K562 (cell line): Measurements from ENCODE around the gene UNC5B. TPM values are rescaled to one million over a fixed set of nuclear protein-coding genes. Genes with fewer than 3 reads are reported as not detected.

Experiments
- ATAC-seq: fragments of 200-7000 bp; cut with Tn5 transposase; 3 replicates; pipeline ENCODE4 v1.9.1; 2020; ENCODE audit warnings: moderate library complexity
- BruUV-seq: library from RNA; stranded (reverse); fragments of 400-500 nt; replicated peaks from 2 replicates; lab custom pipeline; 2021; lab: Mats Ljungman, UMichigan
- CTCF ChIA-PET: fragments of 300-600 bp; formaldehyde crosslinking; extraction: SDS; loops from one replicate; lab custom pipeline; 2021; ENCODE audit warnings: low intra/inter-chr PET ratio; lab: Yijun Ruan, JAX
- POLR2A ChIA-PET: fragments of 300-600, 350-650 bp; sonication (Branson Sonifier 250); formaldehyde crosslinking; extraction: SDS; loops from one replicate; lab custom pipeline; 2021; ENCODE audit warnings: antibody characterized with exemption, inconsistent platforms; lab: Yijun Ruan, JAX
- DNase-seq, 4 experiments: peaks; one replicate each; pipeline versions ENCODE4 v3.0.0 to v3.0.0-alpha.2; 2011 to 2018; ENCODE audit warnings: low spot score in 3 of 4, mixed read lengths in 3 of 4; ENCODE audit errors: extremely low read depth in 1 of 4
- FAIRE-seq: peaks from 2 replicates; lab custom pipeline; 2011; peaks lifted over from hg19 to GRCh38; lab: Jason Lieb, UNC
- H2AFZ ChIP-seq: 2 replicates; pipeline ENCODE4 v1.6.0; 2011; ENCODE audit warnings: low read depth, low read length, control low read depth, inconsistent platforms
- H3K27ac ChIP-seq: fragments of 200-600 bp; 3 replicates; pipeline ENCODE4 v1.8.0; 2011; ENCODE audit warnings: low read depth, mild to moderate bottlenecking, control low read depth, inconsistent platforms, low read length, moderate library complexity, mixed read lengths; ENCODE audit errors: extremely low read depth
- H3K27me3 ChIP-seq, 2 experiments: fragments of 300-600 bp in 1 of 2; 2 replicates in 1 of 2; 3 replicates in 1 of 2; pipeline versions ENCODE4 v1.6.0 to v1.8.0; 2011; ENCODE audit warnings: inconsistent platforms in 2 of 2, low read length in 2 of 2, mild to moderate bottlenecking in 1 of 2, mixed read lengths in 1 of 2, moderate library complexity in 1 of 2; ENCODE audit not compliant: control insufficient read depth in 2 of 2, insufficient read depth in 2 of 2
- H3K36me3 ChIP-seq: fragments of 300-600 bp; 3 replicates; pipeline ENCODE4 v1.8.0; 2011; ENCODE audit warnings: mild to moderate bottlenecking, low read length, inconsistent platforms; ENCODE audit not compliant: control insufficient read depth, insufficient read depth
- H3K4me1 ChIP-seq, 2 experiments: fragments of 200-600 bp in 1 of 2; replicated peaks in 1 of 2; 2 replicates in 1 of 2; 3 replicates in 1 of 2; pipeline versions ENCODE4 v1.5.1 to v1.8.0; 2011; ENCODE audit warnings: inconsistent platforms in 2 of 2, low read length in 2 of 2, mild to moderate bottlenecking in 1 of 2, mixed read lengths in 1 of 2, moderate library complexity in 1 of 2; ENCODE audit not compliant: control insufficient read depth in 2 of 2, insufficient read depth in 2 of 2
- H3K4me2 ChIP-seq: 2 replicates; pipeline ENCODE4 v1.6.1; 2011; ENCODE audit warnings: low read length, control low read depth, inconsistent platforms, mixed read lengths; ENCODE audit not compliant: insufficient read depth
- H3K4me3 ChIP-seq: fragments of 200-600 bp; sonication (generic), shearing (Covaris generic); 2 replicates; pipeline ENCODE4 v1.5.1; 2016; ENCODE audit warnings: control low read depth, inconsistent platforms
- H3K79me2 ChIP-seq: fragments of 200-600 bp; 3 replicates; pipeline ENCODE4 v1.8.0; 2011; ENCODE audit warnings: low read length, inconsistent platforms; ENCODE audit not compliant: control insufficient read depth, insufficient read depth
- H3K9ac ChIP-seq, 2 experiments: 2 replicates each; pipeline versions ENCODE4 v1.6.0 to v1.6.1; 2011; ENCODE audit warnings: low read depth in 2 of 2, low read length in 2 of 2, control low read depth in 1 of 2, inconsistent platforms in 1 of 2, mild to moderate bottlenecking in 1 of 2, mixed read lengths in 1 of 2; ENCODE audit not compliant: insufficient read depth in 1 of 2
- H3K9me1 ChIP-seq: one replicate; pipeline ENCODE4 v1.6.0; 2011; ENCODE audit warnings: inconsistent platforms, mild to moderate bottlenecking, low read length, moderate library complexity; ENCODE audit not compliant: control insufficient read depth, insufficient read depth
- H3K9me3 ChIP-seq: replicated peaks from 2 replicates; pipeline ENCODE4 v1.5.1; 2011; ENCODE audit warnings: low read depth, low read length, inconsistent platforms; ENCODE audit not compliant: control insufficient read depth, insufficient read depth
- H4K20me1 ChIP-seq: replicated peaks from 2 replicates; pipeline ENCODE4 v1.6.1; 2011; ENCODE audit warnings: low read length, inconsistent platforms, mixed read lengths; ENCODE audit not compliant: control insufficient read depth, insufficient read depth
- CBX2 ChIP-seq: fragments of 200-600 bp; sonication (generic); IDR thresholded peaks from one replicate; pipeline ENCODE4 v1.6.1; 2012; ENCODE audit warnings: mild to moderate bottlenecking, low read length, inconsistent platforms; ENCODE audit not compliant: insufficient read depth, poor library complexity, severe bottlenecking
- HIVEP1 ChIP-seq: fragments of 250-450 bp; sonication (Bioruptor Pico); IDR thresholded peaks from 2 replicates; pipeline ENCODE4 v1.4.0; 2020; ENCODE audit warnings: mild to moderate bottlenecking
- HNRNPUL1 ChIP-seq: fragments of 200-400 bp; formaldehyde crosslinking; IDR thresholded peaks from 2 replicates; pipeline ENCODE4 v1.6.1; 2017; ENCODE audit warnings: low read length
- RBFOX2 ChIP-seq: fragments of 200-400 bp; formaldehyde crosslinking; IDR thresholded peaks from 2 replicates; pipeline ENCODE4 v1.6.1; 2017; ENCODE audit warnings: low read depth, mild to moderate bottlenecking, low read length, moderate library complexity
- SRF ChIP-seq, 2 experiments: fragments of 250-450, 450-650 bp in 1 of 2; sonication (Bioruptor Pico) in 1 of 2; sonication (generic) in 1 of 2; formaldehyde crosslinking; IDR thresholded peaks; 2 replicates each; pipeline versions ENCODE4 v1.5.0 to v1.5.1; 2020 to 2022; ENCODE audit warnings: mild to moderate bottlenecking in 1 of 2, missing genetic modification reagents in 1 of 2
- SRSF3 ChIP-seq: fragments of 200-400 bp; formaldehyde crosslinking; IDR thresholded peaks from 2 replicates; pipeline ENCODE4 v1.6.1; 2016; ENCODE audit warnings: mild to moderate bottlenecking, low read length, moderate library complexity; ENCODE audit not compliant: insufficient read depth
- ZC3H4 ChIP-seq: sonication (generic); formaldehyde crosslinking; IDR thresholded peaks from 2 replicates; pipeline ENCODE4 v1.9.0; 2021; ENCODE audit warnings: missing genetic modification reagents, borderline replicate concordance
- ZNF197 ChIP-seq: fragments of 200-800 bp; sonication (Bioruptor generic); IDR thresholded peaks from 2 replicates; pipeline ENCODE4 v1.6.1; 2016; ENCODE audit warnings: low read depth, missing genetic modification characterization, missing compliant biosample characterization
- ZNF24 ChIP-seq: fragments of 450-650 bp; IDR thresholded peaks from 2 replicates; pipeline ENCODE4 v1.6.1; 2016
- ZNF354B ChIP-seq: fragments of 250-450 bp; sonication (Bioruptor Pico); IDR thresholded peaks from 2 replicates; pipeline ENCODE4 v1.4.0; 2020
- WGBS: fragments of 100-300 bp; shearing (Covaris generic); methylation state at CpG from one replicate; pipeline ENCODE4 v1.1.6; 2016; ENCODE audit warnings: low coverage, mixed read lengths; ENCODE audit not compliant: insufficient coverage; ENCODE audit errors: missing lambda C conversion rate; 5-methylcytosine and 5-hydroxymethylcytosine counted together
- in situ Hi-C: fragments of 300-500 bp; cut with MboI; formaldehyde crosslinking; loops from 4 replicates; pipeline ENCODE4 v1.15.0; 2018; ENCODE audit warnings: inconsistent platforms, mixed read lengths
- intact Hi-C: fragments of 100-400 bp; cut with micrococcal nuclease; formaldehyde crosslinking; loops from 2 replicates; pipeline ENCODE4 v1.14.2; 2022
- polyA plus RNA-seq, 8 experiments: library from polyadenylated mRNA; depleted of rRNA in 4 of 8; stranded (reverse) in 5 of 8; unstranded in 3 of 8; fragments of >200 nt; fragmentation: Nextera tagmentation in 2 of 8; fragmentation: Illumina TruSeq in 1 of 8; extraction: Ambion mirVana in 2 of 8; extraction: Trizol in 1 of 8; gene quantifications; 2 replicates each; pipeline versions ENCODE4 v1.2.1 to v1.2.3, GENCODE V29; 2011 to 2014; ENCODE audit warnings: inconsistent platforms in 1 of 8, missing spikeins in 1 of 8
- total RNA-seq, 7 experiments: library from RNA; depleted of rRNA in 6 of 7; stranded (reverse); fragments of >200 nt in 6 of 7; fragmentation: Illumina TruSeq in 2 of 7; extraction: Trizol in 2 of 7; gene quantifications; 2 replicates each; pipeline versions ENCODE4 v1.2.1 to v1.2.3, GENCODE V29; 2011 to 2021; ENCODE audit warnings: low replicate concordance in 1 of 7

Gene UNC5B
- total and polyA plus RNA-seq, 9 of the 15 experiments (the other 6 are each of a cell fraction or from before 2014, with no cell fraction given) = 0.10 to 8.4 (median 2.1) TPM

GRCh38 chr10:71267508-71268240, 55.3 kb downstream of the UNC5B start:
- no peak for TF ChIP-seq CBX2
- 0 out of 2 replicates have a peak, but pooled peaks have one; percentile 15 for TF ChIP-seq ZNF197 (CRISPR knock-in tag)
- TF ChIP-seq HNRNPUL1 = no peak
- peak; percentile 42; the same call in 1 of the 2 replicates for TF ChIP-seq RBFOX2
- TF ChIP-seq SRSF3 = 0 out of 2 replicates have a peak, but pooled peaks have one; percentile 42
- TF ChIP-seq HIVEP1 (CRISPR knock-in tag) = no peak
- TF ChIP-seq ZNF24 = peak; percentile 92
- TF ChIP-seq SRF (CRISPR knock-in tag; IDR thresholded peaks at IDR 0.05) = 0 out of 4 replicates have a peak, but pooled peaks of 1 of the 2 experiments have one; percentile 14
- TF ChIP-seq ZNF354B (CRISPR knock-in tag) = no peak
- TF ChIP-seq ZC3H4 = 0 out of 2 replicates have a peak, but pooled peaks have one; percentile 11
- ChIA-PET POLR2A (interaction anchor here (0.5 to 2.9 kb wide), 7 partner anchors 12 to 951 kb away, joined by 3 to 13 read pairs (median 3); no protein-coding TSS in a partner anchor), CTCF (interaction anchor here (0.7 to 1.3 kb wide), 2 partner anchors 218 to 342 kb away, joined by 3 to 4 read pairs; no protein-coding TSS in a partner anchor)
- peak overlapping the region; percentile 67; the same call in 1 of the 3 replicates for H3K27ac ChIP-seq
- FAIRE-seq = no peak
- intact Hi-C loops = loop anchor here (2.0 kb wide), 1 partner anchor 55 kb away; the partner anchor contains the start of gene UNC5B
- peaks cover 34 to 58% of the 10 kb centered on the region in 2 experiments for H3K4me1 ChIP-seq
- H2AFZ ChIP-seq = no peak overlapping the region
- no peaks in the 10 kb centered on the region for H3K9me1 ChIP-seq
- in situ Hi-C loops = no loop called here
- H4K20me1 ChIP-seq = peaks cover 8% of the 10 kb centered on the region; the same call in 1 of the 2 replicates
- H3K79me2 ChIP-seq = no peaks in the 10 kb centered on the region
- DNase-seq = no peak
- no peaks in the 10 kb centered on the region for H3K36me3 ChIP-seq
- no peak overlapping the region for H3K4me2 ChIP-seq
- H3K9me3 ChIP-seq = no peaks in the 10 kb centered on the region
- no TSS peak for BruUV-seq
- ATAC-seq = no peak
- WGBS = 62% methylated on average over 5 of the region's 5 CpGs
- no peak overlapping the region for H3K4me3 ChIP-seq
- H3K27me3 ChIP-seq = no peaks in the 10 kb centered on the region; a peak in 1 of 5 replicates
- peak overlapping the region in 1 of 2 experiments; percentile 39; a peak in 2 of 4 replicates for H3K9ac ChIP-seq
